HG03175 (cell line): Measurements from ENCODE around the gene KRTAP4-3.
A peak's percentile ranks its signal among the peaks of the same experiment; 100 is the strongest.
"Not testable (repeated sequence)": the region's sequence is repeated elsewhere in the genome, so short reads cannot be mapped to it uniquely, and the experiment has no call there.

Experiments
- ATAC-seq: cut with Tn5 transposase; IDR thresholded peaks from one replicate; pipeline ENCODE4 v1.9.1; 2021; ENCODE audit warnings: mild to moderate bottlenecking, moderate library complexity; ENCODE audit not compliant: unreplicated experiment

Gene KRTAP4-3

GRCh38 chr17:41168121-41168520, at the start of gene KRTAP4-3:
Gene KRTAP4-3 (minus strand): TSS chr17:41168221. CDS start chr17:41168172, 49 bp downstream.
- no peak for ATAC-seq

- ATAC-seq = no peak
These were observed 47.7 kb upstream of the KRTAP4-3 start for GRCh38 chr17:41215681-41216080.

GRCh38 chr17:41212524-41213169, 44.6 kb upstream of the KRTAP4-3 start:
- no peak for ATAC-seq

GRCh38 chr17:41211845-41212466, 43.9 kb upstream of the KRTAP4-3 start:
- ATAC-seq = no peak

GRCh38 chr17:41199421-41200078, 31.5 kb upstream of the KRTAP4-3 start:
- ATAC-seq = no peak

- ATAC-seq = no peak
These were observed 28.0 kb upstream of the KRTAP4-3 start for GRCh38 chr17:41196068-41196467.

GRCh38 chr17:41190328-41190727, 22.3 kb upstream of the KRTAP4-3 start:
- ATAC-seq = no peak

- not testable (repeated sequence) for ATAC-seq
These were observed 21.9 kb upstream of the KRTAP4-3 start, which contains the start of gene KRTAP9-1 for GRCh38 chr17:41189837-41190318. Gene KRTAP9-1 (plus strand): TSS chr17:41189887. CDS start chr17:41189887, 0 bp downstream.

- no peak for ATAC-seq
These were observed 18.9 kb upstream of the KRTAP4-3 start for GRCh38 chr17:41186872-41187271.

- ATAC-seq = no peak
These were observed 17.0 kb upstream of the KRTAP4-3 start for GRCh38 chr17:41185001-41185400.

GRCh38 chr17:41184480-41184961, 16.5 kb upstream of the KRTAP4-3 start, which contains the start of gene KRTAP4-1:
Gene KRTAP4-1 (minus strand): TSS chr17:41184911. CDS start chr17:41184854, 57 bp downstream.
- ATAC-seq = no peak

GRCh38 chr17:41178843-41179616, 11.0 kb upstream of the KRTAP4-3 start:
- ATAC-seq = no peak

- no peak for ATAC-seq
These were observed 10.3 kb upstream of the KRTAP4-3 start for GRCh38 chr17:41178341-41178740.

GRCh38 chr17:41177727-41178271, 9.8 kb upstream of the KRTAP4-3 start, which contains the start of gene KRTAP4-2:
Gene KRTAP4-2 (minus strand): TSS chr17:41178221. CDS start chr17:41178164, 57 bp downstream.
- ATAC-seq = no peak

- peak; percentile 50 for ATAC-seq
These were observed 8.8 kb upstream of the KRTAP4-3 start for GRCh38 chr17:41176744-41177387.

- no peak for ATAC-seq
These were observed 3.9 kb upstream of the KRTAP4-3 start for GRCh38 chr17:41171886-41172285.

GRCh38 chr17:41167561-41167960, 460 bp downstream of the KRTAP4-3 start:
- ATAC-seq = no peak

- ATAC-seq = no peak
These were observed 4.2 kb downstream of the KRTAP4-3 start for GRCh38 chr17:41163828-41164227.

GRCh38 chr17:41160648-41161047, 7.4 kb downstream of the KRTAP4-3 start, which contains the start of gene KRTAP4-4:
Gene KRTAP4-4 (minus strand): TSS chr17:41160748. CDS start chr17:41160691, 57 bp downstream.
- no peak for ATAC-seq

GRCh38 chr17:41160190-41160589, 7.8 kb downstream of the KRTAP4-3 start:
- ATAC-seq = not testable (repeated sequence)
